ENCODE measurements around the gene COPS2.

The COPS2 gene

GRCh38 chr15:49155834-49156627 is 632 bp upstream of the COPS2 start:
- no peak for DNase-seq

DNA sequence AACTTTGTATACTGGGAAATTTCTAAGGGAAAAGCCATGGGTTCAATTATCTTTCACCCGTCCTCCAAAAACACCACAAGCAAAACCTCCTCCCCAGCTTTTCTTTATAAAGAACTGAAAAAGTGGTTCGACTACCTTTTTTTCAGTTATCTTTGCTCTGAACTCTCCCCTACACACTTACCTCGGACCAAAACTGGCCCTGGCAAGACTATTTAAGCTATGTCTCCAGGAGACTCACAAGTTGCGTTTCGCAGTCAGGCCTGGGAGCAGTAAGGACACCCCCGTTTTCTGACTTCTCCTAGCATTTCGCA is 645 bp downstream of the COPS2 start:
- no peak for DNase-seq

DNA sequence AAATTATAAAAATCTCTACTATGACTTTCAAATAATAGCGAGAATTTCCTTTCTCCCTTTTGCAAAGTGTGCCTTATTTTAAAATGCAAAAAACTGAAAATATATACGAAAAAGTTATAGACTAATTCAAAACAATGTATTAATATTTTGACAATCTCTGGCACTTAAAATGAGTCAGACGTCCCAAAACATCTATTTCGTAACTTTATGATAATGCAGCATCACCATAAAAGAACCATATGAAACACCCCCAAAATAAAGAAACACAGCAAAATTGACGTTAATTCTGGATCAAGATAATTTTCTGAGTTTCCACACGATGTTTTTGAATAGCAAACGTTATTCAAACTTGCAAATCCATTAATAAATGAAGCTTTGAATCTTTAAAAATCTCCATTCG is 1.0 kb downstream of the COPS2 start:
- DNase-seq = no peak

- no peak for DNase-seq
Measured at GRCh38 chr15:49152552-49153312, 2.7 kb downstream of the COPS2 start.

DNA sequence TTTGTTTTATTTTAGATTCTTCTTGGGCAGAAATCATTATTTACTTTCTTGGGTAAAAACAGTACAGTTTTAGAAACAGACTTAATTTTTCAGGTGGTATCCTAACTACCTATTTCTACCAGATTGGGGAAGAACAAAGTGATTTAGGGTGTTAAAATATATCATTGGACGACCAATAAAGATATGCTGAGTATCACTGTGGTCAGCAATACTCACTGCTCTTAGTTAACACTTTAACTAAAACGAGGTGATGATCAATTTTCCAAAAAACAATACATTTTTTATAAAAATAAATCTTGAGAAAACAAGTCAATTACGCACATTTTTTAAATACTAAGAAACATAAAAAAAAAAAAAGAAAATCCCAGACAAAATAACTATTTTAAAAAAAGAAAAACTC is 3.6 kb downstream of the COPS2 start:
- DNase-seq = no peak

DNA sequence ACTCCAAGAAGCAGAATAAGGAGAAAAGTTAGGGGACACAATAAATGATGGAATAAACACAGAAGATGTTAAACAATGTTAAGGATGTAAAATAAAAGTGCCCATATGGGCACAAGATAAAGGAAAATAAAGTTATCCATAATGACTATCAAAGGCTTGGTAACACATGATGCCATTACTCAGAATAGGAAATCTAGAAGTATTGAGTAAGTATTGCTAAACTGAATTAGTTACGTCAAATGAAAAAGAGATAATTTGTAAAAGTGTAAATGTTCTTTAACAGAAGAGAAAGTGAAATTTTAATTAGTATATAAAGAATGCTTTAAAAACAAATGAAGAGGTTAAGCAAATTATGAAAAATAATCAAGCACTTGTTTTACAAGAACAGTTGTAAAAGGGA is 6.7 kb downstream of the COPS2 start:
- DNase-seq = no peak

GRCh38 chr15:49148298-49148697 is 7.1 kb downstream of the COPS2 start:
- DNase-seq = no peak

DNA sequence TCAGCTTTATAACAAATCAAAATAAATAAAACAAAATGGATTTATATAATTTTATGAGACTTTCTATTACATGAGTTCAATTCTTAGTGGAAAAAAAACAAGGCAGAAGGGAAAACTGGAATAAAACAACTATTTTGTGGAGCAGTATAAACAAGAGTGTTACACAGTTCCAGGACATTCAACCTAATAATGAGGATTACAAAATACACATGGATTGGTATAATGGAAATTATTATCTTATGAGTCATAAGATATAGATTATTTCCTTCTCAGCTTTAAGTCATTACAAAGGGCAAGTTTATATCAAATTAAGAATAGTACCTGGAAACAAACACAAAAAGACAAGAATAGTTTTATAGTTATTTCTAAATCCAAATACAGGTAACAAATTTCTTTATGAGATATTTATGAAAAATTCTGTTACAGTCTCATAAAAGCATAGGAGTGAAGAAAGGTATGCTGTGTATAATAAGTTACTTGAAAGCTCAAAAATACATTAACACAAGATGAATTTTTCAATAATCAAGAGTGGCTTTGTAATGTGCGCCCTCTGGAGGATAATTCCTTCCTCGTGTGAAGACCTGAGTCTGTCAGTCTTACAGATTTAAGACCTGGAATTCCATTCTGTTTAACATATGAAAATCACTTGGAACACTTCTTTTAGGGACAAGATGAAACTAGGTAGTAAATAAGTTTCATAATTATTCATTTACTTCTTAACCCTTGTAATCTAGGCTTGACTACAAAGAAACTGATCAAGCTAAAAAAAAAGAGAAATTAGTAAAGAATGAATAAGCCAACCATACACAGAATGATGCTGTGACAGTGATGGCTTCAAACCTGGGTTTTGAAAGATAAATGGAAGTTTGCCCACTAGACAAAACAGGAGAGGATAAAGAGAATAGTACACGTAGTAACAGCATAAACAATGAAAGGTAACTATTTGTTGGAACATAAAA is 9.5 kb downstream of the COPS2 start:
- no peak for DNase-seq

DNA sequence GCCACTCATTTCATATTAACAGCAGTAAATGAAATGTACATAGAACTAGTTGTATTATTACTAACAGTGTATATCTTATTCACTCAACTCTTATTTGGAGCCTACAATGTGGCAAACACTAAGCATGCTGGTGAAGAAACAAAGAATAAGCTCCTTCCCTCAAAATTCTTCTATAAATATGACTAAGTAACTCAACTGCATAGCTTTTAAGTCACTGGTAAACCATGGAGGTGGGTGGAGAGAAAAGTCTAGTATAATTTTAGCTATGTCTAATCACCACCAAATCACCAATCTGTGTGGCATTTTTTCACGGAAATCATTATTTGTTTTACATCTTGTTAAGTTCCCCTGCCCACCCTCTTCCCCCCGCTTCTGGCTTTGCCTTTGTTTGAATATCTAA is 17.5 kb downstream of the COPS2 start:
- DNase-seq = no peak

- DNase-seq = no peak
Measured at GRCh38 chr15:49135911-49136310, 19.5 kb downstream of the COPS2 start.

GRCh38 chr15:49135342-49135857 is 20.0 kb downstream of the COPS2 start:
- no peak for DNase-seq

DNA sequence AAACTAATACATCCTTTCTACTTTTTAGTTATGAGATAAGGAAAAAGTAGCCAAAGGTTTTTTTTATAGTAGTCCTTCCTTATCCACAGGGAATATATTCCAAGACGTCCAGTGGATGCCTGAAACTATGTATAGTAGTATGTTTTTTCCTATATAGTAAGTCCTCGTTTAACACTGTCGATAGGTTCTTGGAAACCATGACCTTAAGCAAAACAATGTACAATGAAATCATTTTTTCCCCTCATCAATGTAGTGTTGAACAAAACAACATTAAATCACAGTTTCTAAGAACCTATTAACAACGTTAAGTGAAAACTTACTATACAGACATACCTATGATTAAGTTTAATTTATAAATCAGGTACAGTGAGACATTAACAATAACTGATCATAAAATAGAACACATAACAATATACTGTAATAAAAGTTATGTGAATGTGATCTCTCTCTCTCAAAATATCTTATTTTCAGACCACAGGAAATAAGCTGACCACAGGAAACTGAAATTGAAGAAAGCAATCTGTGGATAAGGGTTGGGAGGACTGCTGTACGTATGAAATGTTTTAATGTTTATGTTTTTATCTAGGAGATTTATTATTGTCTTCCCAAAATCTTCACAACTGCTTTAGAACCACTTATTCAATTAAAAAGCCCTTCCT is 20.6 kb downstream of the COPS2 start:
- DNase-seq = no peak

DNA sequence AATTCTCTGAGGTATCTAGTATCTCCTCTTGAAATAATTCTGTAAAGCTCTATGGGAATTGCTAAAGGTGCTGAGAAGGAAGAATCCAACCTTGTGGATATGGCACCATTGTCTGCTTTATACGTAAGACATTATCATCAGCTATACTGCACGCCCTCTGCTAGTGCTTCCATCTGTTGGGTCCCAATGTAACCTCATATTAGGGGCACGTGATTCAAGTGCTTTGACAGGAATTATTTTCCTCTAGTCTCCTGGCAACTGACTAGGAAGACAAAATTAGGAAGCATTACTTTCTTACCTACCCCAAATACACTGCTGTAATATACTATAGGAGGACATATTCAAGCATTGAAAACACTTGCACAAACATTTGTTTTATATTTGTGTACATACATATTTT is 24.0 kb downstream of the COPS2 start:
- DNase-seq = no peak

- DNase-seq = no peak
Measured at GRCh38 chr15:49124371-49124770, 31.0 kb downstream of the COPS2 start.

DNA sequence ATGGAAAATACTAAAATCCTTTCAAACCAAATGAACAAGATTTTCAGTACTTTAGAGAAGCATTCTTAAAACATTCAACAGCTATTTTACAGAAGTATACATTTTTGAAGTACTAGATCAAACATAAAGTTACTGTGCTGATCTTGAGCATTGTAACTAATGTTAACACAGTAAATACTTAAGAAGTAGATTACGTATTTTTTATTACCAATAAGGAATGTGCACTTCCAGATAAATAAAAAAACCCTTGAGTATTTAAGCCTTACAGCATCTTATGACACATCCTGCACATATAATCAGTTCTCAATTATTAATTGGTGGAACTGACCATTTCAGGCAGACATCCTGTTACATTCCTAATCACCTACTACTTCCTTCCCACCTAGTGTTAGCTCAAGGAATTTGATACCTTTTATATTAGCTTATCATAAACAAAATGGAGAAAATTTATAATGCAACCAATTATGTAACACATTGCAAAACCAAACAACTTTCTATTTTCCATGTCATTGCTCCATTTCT is 32.8 kb downstream of the COPS2 start:
- DNase-seq = no peak

GRCh38 chr15:49121901-49122300 is 33.5 kb downstream of the COPS2 start:
- no peak for DNase-seq

GRCh38 chr15:49120832-49121231 is 34.6 kb downstream of the COPS2 start:
- DNase-seq = no peak

GRCh38 chr15:49116108-49116857 is 39.1 kb downstream of the COPS2 start:
- DNase-seq = no peak

- DNase-seq = no peak
Measured at GRCh38 chr15:49115062-49115461, 40.3 kb downstream of the COPS2 start.

DNA sequence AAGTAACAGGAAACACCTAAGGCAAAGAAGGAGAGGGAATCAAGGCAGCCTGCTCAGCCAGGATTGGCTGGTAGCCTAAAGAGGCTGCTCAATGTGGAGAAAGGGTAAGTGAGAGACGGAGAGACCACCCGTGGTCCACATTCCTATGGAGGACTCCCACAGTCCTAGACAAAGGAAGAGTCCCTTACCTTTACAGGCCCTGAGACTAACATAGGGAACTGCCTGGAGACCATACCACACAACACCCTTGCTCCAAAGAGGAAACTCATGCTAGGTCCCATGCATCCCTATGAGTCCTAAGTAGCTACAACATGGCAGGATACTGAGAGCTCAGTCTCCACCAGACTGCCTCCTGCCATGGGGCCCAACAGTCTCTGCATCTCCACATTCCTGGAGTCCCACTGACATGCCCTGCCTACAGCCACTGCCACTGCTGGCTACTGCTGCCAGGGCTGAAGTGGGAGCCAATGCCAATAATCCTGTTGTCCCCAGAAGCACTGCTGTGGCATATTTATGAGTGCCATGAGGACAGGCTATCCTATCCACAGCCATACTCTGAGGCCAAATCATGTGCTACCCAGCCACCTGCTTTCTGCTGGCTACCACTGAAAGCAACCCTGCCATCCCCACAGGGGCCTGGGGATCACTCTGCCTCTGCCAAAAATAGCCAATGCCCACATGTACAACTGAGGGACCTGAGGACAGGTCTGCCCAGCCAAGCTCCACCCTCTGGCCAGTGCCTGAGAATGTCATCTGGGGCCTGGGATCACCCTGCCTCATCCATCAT is 45.0 kb downstream of the COPS2 start:
- no peak for DNase-seq

- DNase-seq = no peak
Measured at GRCh38 chr15:49103002-49103401, 52.4 kb downstream of the COPS2 start.

All from NCI-H2029 treated with DMSO at 0.1 percent for 48 hours (cell line).